Natural killer cell (primary cell): ENCODE data around the gene OTOF. TPM values are rescaled to one million over a fixed set of nuclear protein-coding genes. Genes with fewer than 3 reads are reported as not detected.
A peak's percentile ranks its signal among the peaks of the same experiment; 100 is the strongest.

ENCODE experiments used
- ATAC-seq, 3 donors: fragments of 150-1000 bp in 2 of 3; fragments of 200-7000 bp in 1 of 3; cut with Tn5 transposase; 1 replicate in 1 of 3; 2 replicates in 2 of 3; pipeline ENCODE4 v1.10.0; 2021; ENCODE audit warnings: mild to moderate bottlenecking in 2 of 3, moderate library complexity in 2 of 3
- DNase-seq, 2 donors: peaks; one replicate each; pipeline versions ENCODE4 v3.0.0 to v3.0.0-alpha.2; 2013 to 2021; ENCODE audit warnings: mixed read lengths in 1 of 2
- H3K27ac ChIP-seq: one replicate; pipeline ENCODE4 v1.5.1; 2013; ENCODE audit warnings: mild to moderate bottlenecking, low read length
- H3K27me3 ChIP-seq: one replicate; pipeline ENCODE4 v1.6.1; 2013; ENCODE audit warnings: low read length; ENCODE audit not compliant: control insufficient read depth, insufficient read depth
- H3K36me3 ChIP-seq: one replicate; pipeline ENCODE4 v1.6.1; 2013; ENCODE audit warnings: low read length; ENCODE audit not compliant: control insufficient read depth, insufficient read depth
- H3K4me1 ChIP-seq: one replicate; pipeline ENCODE4 v1.6.1; 2013; ENCODE audit warnings: low read length; ENCODE audit not compliant: control insufficient read depth, insufficient read depth
- H3K4me3 ChIP-seq: one replicate; pipeline ENCODE4 v1.5.1; 2013; ENCODE audit warnings: low read length
- H3K9me3 ChIP-seq: one replicate; pipeline ENCODE4 v1.6.1; 2013; ENCODE audit warnings: low read length; ENCODE audit not compliant: control insufficient read depth, insufficient read depth
- H3K27ac Mint-ChIP-seq, 2 donors: one replicate each; pipeline ENCODE4 v1.8.0; 2022; ENCODE audit warnings: mild to moderate bottlenecking in 2 of 2, mixed read lengths in 2 of 2, moderate library complexity in 1 of 2
- H3K27me3 Mint-ChIP-seq, 2 donors: one replicate each; pipeline ENCODE4 v1.8.0; 2022; ENCODE audit warnings: low read depth in 2 of 2, mixed read lengths in 2 of 2
- H3K36me3 Mint-ChIP-seq: one replicate; pipeline ENCODE4 v1.8.0; 2022; ENCODE audit warnings: mixed read lengths
- H3K4me1 Mint-ChIP-seq, 2 donors: one replicate each; pipeline ENCODE4 v1.8.0; 2022; ENCODE audit warnings: mixed read lengths in 2 of 2
- H3K4me3 Mint-ChIP-seq: one replicate; pipeline ENCODE4 v1.8.0; 2022; ENCODE audit warnings: mild to moderate bottlenecking, moderate library complexity, mixed read lengths
- H3K9me3 Mint-ChIP-seq, 2 donors: one replicate each; pipeline ENCODE4 v1.8.0; 2022; ENCODE audit warnings: mixed read lengths in 2 of 2
- WGBS: methylation state at CpG from one replicate; pipeline ENCODE4 v1.1.7; 2013; ENCODE audit warnings: missing lambda C conversion rate; ENCODE audit not compliant: insufficient coverage; 5-methylcytosine and 5-hydroxymethylcytosine counted together
- intact Hi-C: fragments of 100-400 bp; cut with micrococcal nuclease; formaldehyde crosslinking; loops from one replicate; pipeline ENCODE4 v1.14.2; 2022
- total RNA-seq, 4 donors: library from RNA; stranded (reverse); fragments of 120-200 nt in 1 of 4; gene quantifications; one replicate each; pipeline versions ENCODE4 v1.2.3 to v1.2.4, GENCODE V29; 2013 to 2022
- TF ChIP-seq, protein P1 (sequence below): fragments of 200-600 bp; IDR thresholded peaks from one replicate; pipeline ENCODE4 v1.8.0; 2022; ENCODE audit warnings: antibody characterized with exemption

The OTOF gene
- total RNA-seq, 3 donors from 2014 or later (not counting 1 experiment from before 2014, with no cell fraction given) = 0.66 to 3.7 (median 1.4) TPM

DNA sequence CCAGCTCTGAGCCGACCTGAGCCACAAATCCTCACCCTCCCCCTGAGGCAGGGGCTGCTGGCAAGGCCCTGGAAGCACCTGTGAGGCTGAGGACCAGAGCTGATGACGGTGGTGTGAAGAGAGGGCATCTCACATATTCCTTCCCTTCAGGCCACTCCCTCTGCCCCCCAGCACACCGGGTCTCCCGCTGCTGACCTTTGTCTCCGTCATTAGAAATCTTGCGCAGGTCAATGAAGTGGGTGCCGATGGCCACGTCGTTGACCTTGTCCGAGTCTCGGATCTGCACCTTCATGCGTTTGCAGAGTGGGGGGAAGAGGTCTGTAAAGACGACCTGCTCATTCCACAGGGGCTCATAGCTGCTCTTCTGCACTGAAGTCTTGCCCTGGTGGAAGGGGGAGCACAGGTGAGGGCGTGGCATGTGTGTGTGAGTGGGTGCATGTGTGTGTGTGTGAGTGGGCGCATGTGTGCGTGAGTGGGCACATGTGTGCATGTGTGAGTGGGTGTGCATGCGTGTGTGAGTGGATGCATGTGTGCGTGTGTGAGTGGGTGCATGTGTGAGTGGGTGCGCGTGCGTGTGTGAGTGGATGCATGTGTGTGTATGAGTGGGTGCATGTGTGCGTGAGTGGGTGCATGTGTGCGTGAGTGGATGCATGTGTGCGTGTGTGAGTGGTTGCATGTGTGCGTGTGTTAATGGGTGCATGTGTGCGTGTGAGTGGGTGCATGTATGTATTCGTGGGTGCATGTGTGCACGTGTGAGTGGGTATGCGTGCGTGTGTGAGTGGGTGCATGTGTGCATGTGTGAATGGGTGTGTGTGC is 4.5 kb upstream of the OTOF start:
- no peaks in the 10 kb centered on the region for H3K9me3 ChIP-seq
- no peaks in the 10 kb centered on the region for H3K9me3 Mint-ChIP-seq
- WGBS = 91% methylated on average over 30 of the region's 30 CpGs
- no peak overlapping the region for H3K4me3 Mint-ChIP-seq
- peaks cover 6% of the 10 kb centered on the region for H3K4me1 ChIP-seq
- intact Hi-C loops = no loop called here
- no peaks in the 10 kb centered on the region for H3K27me3 Mint-ChIP-seq
- ATAC-seq = peak in 1 of 3 donors; percentile 14
- H3K27me3 ChIP-seq = no peaks in the 10 kb centered on the region
- no peaks in the 10 kb centered on the region for H3K36me3 ChIP-seq
- H3K27ac ChIP-seq = no peak overlapping the region
- TF ChIP-seq, protein P1, sequence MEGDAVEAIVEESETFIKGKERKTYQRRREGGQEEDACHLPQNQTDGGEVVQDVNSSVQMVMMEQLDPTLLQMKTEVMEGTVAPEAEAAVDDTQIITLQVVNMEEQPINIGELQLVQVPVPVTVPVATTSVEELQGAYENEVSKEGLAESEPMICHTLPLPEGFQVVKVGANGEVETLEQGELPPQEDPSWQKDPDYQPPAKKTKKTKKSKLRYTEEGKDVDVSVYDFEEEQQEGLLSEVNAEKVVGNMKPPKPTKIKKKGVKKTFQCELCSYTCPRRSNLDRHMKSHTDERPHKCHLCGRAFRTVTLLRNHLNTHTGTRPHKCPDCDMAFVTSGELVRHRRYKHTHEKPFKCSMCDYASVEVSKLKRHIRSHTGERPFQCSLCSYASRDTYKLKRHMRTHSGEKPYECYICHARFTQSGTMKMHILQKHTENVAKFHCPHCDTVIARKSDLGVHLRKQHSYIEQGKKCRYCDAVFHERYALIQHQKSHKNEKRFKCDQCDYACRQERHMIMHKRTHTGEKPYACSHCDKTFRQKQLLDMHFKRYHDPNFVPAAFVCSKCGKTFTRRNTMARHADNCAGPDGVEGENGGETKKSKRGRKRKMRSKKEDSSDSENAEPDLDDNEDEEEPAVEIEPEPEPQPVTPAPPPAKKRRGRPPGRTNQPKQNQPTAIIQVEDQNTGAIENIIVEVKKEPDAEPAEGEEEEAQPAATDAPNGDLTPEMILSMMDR = no peak
- no peaks in the 10 kb centered on the region for H3K36me3 Mint-ChIP-seq
- H3K27ac Mint-ChIP-seq = no peak overlapping the region
- peaks cover 5 to 6% of the 10 kb centered on the region in 2 donors for H3K4me1 Mint-ChIP-seq
- H3K4me3 ChIP-seq = no peak overlapping the region
- no peak for DNase-seq

GRCh38 chr2:26481706-26482105 is 3.8 kb upstream of the OTOF start:
- Mint-ChIP-seq H3K27me3 (no peaks in the 10 kb centered on the region), H3K9me3 (no peaks in the 10 kb centered on the region), H3K4me1 (peaks cover 5 to 7% of the 10 kb centered on the region in 2 donors), H3K36me3 (no peaks in the 10 kb centered on the region), H3K27ac (no peak overlapping the region), H3K4me3 (no peak overlapping the region)
- Histone ChIP-seq H3K36me3 (no peaks in the 10 kb centered on the region), H3K9me3 (no peaks in the 10 kb centered on the region), H3K4me3 (no peak overlapping the region), H3K27ac (no peak overlapping the region), H3K27me3 (no peaks in the 10 kb centered on the region), H3K4me1 (peaks cover 7% of the 10 kb centered on the region)
- TF ChIP-seq, protein P1 = no peak
- 92% methylated on average over 2 of the region's 3 CpGs for WGBS
- intact Hi-C loops = no loop called here
- DNase-seq (no peak), ATAC-seq (no peak)

- intact Hi-C loops = no loop called here
- Histone ChIP-seq H3K4me1 (peaks cover 7% of the 10 kb centered on the region), H3K9me3 (no peaks in the 10 kb centered on the region), H3K4me3 (no peak overlapping the region), H3K27ac (no peak overlapping the region), H3K27me3 (no peaks in the 10 kb centered on the region), H3K36me3 (no peaks in the 10 kb centered on the region)
- Mint-ChIP-seq H3K4me3 (no peak overlapping the region), H3K27me3 (no peaks in the 10 kb centered on the region), H3K9me3 (no peaks in the 10 kb centered on the region), H3K4me1 (peaks cover 5 to 7% of the 10 kb centered on the region in 2 donors), H3K36me3 (no peaks in the 10 kb centered on the region), H3K27ac (no peak overlapping the region)
- no peak for DNase-seq
- WGBS = 90% methylated on average over 18 of the region's 18 CpGs
- ATAC-seq = no peak
- TF ChIP-seq, protein P1 = no peak
Measured at GRCh38 chr2:26480566-26481423, 2.9 kb upstream of the OTOF start.
